Ishikawa (cell line): ENCODE results near the gene SPRR2F.

Source experiments
- CEBPB ChIP-seq: IDR thresholded peaks from 2 replicates; pipeline ENCODE4 v1.6.1; 2012
- CREB1 ChIP-seq: IDR thresholded peaks from 2 replicates; pipeline ENCODE4 v1.6.1; 2012; ENCODE audit warnings: low read depth
- EGR1 ChIP-seq: IDR thresholded peaks from 2 replicates; pipeline ENCODE4 v1.6.1; 2012
- EP300 ChIP-seq: IDR thresholded peaks from 2 replicates; pipeline ENCODE4 v1.6.1; 2012; ENCODE audit warnings: borderline replicate concordance
- FOXM1 ChIP-seq: IDR thresholded peaks from 2 replicates; pipeline ENCODE4 v1.6.1; 2012; ENCODE audit warnings: low read depth, borderline replicate concordance
- NFIC ChIP-seq: IDR thresholded peaks from 2 replicates; pipeline ENCODE4 v1.6.1; 2012
- RAD21 ChIP-seq: IDR thresholded peaks from 2 replicates; pipeline ENCODE4 v1.6.1; 2012; ENCODE audit warnings: low read depth
- REST ChIP-seq: IDR thresholded peaks from 2 replicates; pipeline ENCODE4 v1.6.1; 2012; ENCODE audit warnings: low read depth, mild to moderate bottlenecking
- TAF1 ChIP-seq: IDR thresholded peaks from 2 replicates; pipeline ENCODE4 v1.6.1; 2012; ENCODE audit warnings: low read depth, mild to moderate bottlenecking
- TCF12 ChIP-seq: IDR thresholded peaks from 2 replicates; pipeline ENCODE4 v1.6.1; 2012; ENCODE audit warnings: low read depth
- TEAD4 ChIP-seq: IDR thresholded peaks from 2 replicates; pipeline ENCODE4 v1.6.1; 2012
- YY1 ChIP-seq: IDR thresholded peaks from 2 replicates; pipeline ENCODE4 v1.6.1; 2012; ENCODE audit warnings: low read depth
- ZBTB7A ChIP-seq: IDR thresholded peaks from 2 replicates; pipeline ENCODE4 v1.6.1; 2012; ENCODE audit warnings: low read depth
- TF ChIP-seq, protein P1 (sequence below): IDR thresholded peaks from 2 replicates; pipeline ENCODE4 v1.6.1; 2012
- TF ChIP-seq, protein P2 (sequence below): IDR thresholded peaks from 2 replicates; pipeline ENCODE4 v1.6.1; 2012

Gene SPRR2F

GRCh38 chr1:153120945-153121344, 7.6 kb upstream of the SPRR2F start:
- no peak for TF ChIP-seq CEBPB
- TF ChIP-seq TCF12, result no peak
- TF ChIP-seq REST, result no peak
- TF ChIP-seq EGR1, result no peak
- TF ChIP-seq FOXM1, result no peak
- TF ChIP-seq, protein P1, sequence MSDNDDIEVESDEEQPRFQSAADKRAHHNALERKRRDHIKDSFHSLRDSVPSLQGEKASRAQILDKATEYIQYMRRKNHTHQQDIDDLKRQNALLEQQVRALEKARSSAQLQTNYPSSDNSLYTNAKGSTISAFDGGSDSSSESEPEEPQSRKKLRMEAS, result no peak
- no peak for TF ChIP-seq TAF1
- no peak for TF ChIP-seq CREB1
- TF ChIP-seq RAD21, result no peak
- TF ChIP-seq YY1, result no peak
- TF ChIP-seq NFIC, result no peak
- TF ChIP-seq EP300, result no peak

- no peak for TF ChIP-seq TCF12
- no peak for TF ChIP-seq EP300
- no peak for TF ChIP-seq TAF1
- no peak for TF ChIP-seq CEBPB
- TF ChIP-seq, protein P1, result no peak
- TF ChIP-seq EGR1, result no peak
- no peak for TF ChIP-seq REST
- TF ChIP-seq, protein P2, sequence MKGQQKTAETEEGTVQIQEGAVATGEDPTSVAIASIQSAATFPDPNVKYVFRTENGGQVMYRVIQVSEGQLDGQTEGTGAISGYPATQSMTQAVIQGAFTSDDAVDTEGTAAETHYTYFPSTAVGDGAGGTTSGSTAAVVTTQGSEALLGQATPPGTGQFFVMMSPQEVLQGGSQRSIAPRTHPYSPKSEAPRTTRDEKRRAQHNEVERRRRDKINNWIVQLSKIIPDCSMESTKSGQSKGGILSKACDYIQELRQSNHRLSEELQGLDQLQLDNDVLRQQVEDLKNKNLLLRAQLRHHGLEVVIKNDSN, result no peak
- no peak for TF ChIP-seq FOXM1
- no peak for TF ChIP-seq CREB1
- no peak for TF ChIP-seq ZBTB7A
- no peak for TF ChIP-seq YY1
- no peak for TF ChIP-seq TEAD4
- TF ChIP-seq NFIC, result no peak
- no peak for TF ChIP-seq RAD21
Measured at GRCh38 chr1:153119491-153119971, 6.2 kb upstream of the SPRR2F start.

- TF ChIP-seq CEBPB, result no peak
- TF ChIP-seq, protein P1, result no peak
- TF ChIP-seq REST, result no peak
Measured at GRCh38 chr1:153100245-153100644, 13.1 kb downstream of the SPRR2F start.

DNA sequence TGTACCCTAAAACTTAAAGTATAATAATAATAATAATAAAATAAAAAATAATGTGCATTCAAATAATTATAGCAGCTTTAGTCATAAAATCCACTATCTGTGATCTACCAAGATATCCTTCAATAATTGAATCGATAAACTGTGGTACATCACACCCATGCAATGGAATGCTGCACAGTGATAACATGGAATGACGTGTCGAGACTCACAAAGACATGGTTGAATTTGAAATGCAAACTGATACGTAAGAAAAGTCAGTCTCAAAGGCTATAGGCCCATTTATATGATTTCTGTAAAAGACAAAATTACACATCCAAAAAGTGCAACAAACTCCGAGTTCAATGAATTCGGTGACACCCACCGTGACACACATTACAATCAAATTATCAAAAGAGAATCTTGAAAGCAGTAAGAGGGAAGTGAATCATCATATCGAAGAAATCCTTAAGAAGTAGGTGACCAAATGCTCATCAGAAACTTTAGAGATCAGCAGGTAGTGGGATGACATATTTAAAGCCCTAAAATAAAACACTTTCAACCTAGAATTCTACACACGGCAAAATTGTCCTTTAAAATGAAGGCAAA, 13.8 kb downstream of the SPRR2F start:
- TF ChIP-seq, protein P2, result no peak
- no peak for TF ChIP-seq REST
- no peak for TF ChIP-seq ZBTB7A
- no peak for TF ChIP-seq CREB1
- TF ChIP-seq YY1, result no peak
- TF ChIP-seq EP300, result no peak
